PC-9 (cell line): Measurements from ENCODE around the gene FUZ. TPM values are rescaled to one million over a fixed set of nuclear protein-coding genes. Genes with fewer than 3 reads are reported as not detected.

Experiments
- BruUV-seq: library from RNA; stranded (reverse); fragments of 400-500 nt; replicated peaks from 2 replicates; lab custom pipeline; 2021; lab: Mats Ljungman, UMichigan
- CTCF ChIA-PET: fragments of 300-600 bp; sonication (Branson Sonifier 250); formaldehyde crosslinking; loops from one replicate; lab custom pipeline; 2022; ENCODE audit warnings: antibody characterized with exemption; lab: Charles Lee
- POLR2A ChIA-PET: fragments of 300-600 bp; sonication (Branson Sonifier 250); formaldehyde crosslinking; loops from one replicate; lab custom pipeline; 2022; ENCODE audit warnings: antibody characterized with exemption; ENCODE audit not compliant: unreplicated experiment; lab: Charles Lee
- DNase-seq, 2 experiments: peaks; one replicate each; pipeline versions ENCODE4 v3.0.0 to v3.0.0-alpha.2; 2015 to 2022; ENCODE audit warnings: mixed read lengths in 1 of 2
- H2AFZ ChIP-seq: fragments of 200-600 bp; sonication (generic); 2 replicates; pipeline ENCODE4 v1.8.1; 2017; ENCODE audit warnings: antibody characterized with exemption
- H3F3A ChIP-seq: fragments of 200-600 bp; sonication (generic); 2 replicates; pipeline ENCODE4 v1.8.1; 2017; ENCODE audit warnings: antibody characterized with exemption, mild to moderate bottlenecking, low read depth; ENCODE audit not compliant: insufficient read depth
- H3K27ac ChIP-seq: fragments of 200-600 bp; sonication (generic); 2 replicates; pipeline ENCODE4 v1.6.1; 2016; ENCODE audit warnings: mixed run types
- H3K27me3 ChIP-seq: fragments of 200-600 bp; sonication (generic); 2 replicates; pipeline ENCODE4 v1.6.1; 2016; ENCODE audit warnings: low read depth, mixed run types; ENCODE audit not compliant: insufficient read depth
- H3K36me3 ChIP-seq: fragments of 200-600 bp; sonication (generic); 2 replicates; pipeline ENCODE4 v1.6.1; 2016; ENCODE audit warnings: low read depth, mixed run types
- H3K4me1 ChIP-seq: fragments of 200-600 bp; sonication (generic); replicated peaks from 2 replicates; pipeline ENCODE4 v1.6.1; 2016; ENCODE audit warnings: mixed run types; ENCODE audit not compliant: insufficient read depth
- H3K4me2 ChIP-seq: fragments of 200-600 bp; sonication (generic); 2 replicates; pipeline ENCODE4 v1.6.1; 2017; ENCODE audit warnings: mixed run types
- H3K4me3 ChIP-seq: fragments of 200-600 bp; sonication (generic); 2 replicates; pipeline ENCODE4 v1.6.1; 2016; ENCODE audit warnings: mixed run types
- H3K79me2 ChIP-seq: fragments of 200-600 bp; sonication (generic); 2 replicates; pipeline ENCODE4 v1.6.1; 2017; ENCODE audit warnings: low read depth, mixed run types
- H3K9me2 ChIP-seq: fragments of 200-600 bp; sonication (generic); 2 replicates; pipeline ENCODE4 v1.8.1; 2017; ENCODE audit warnings: mild to moderate bottlenecking; ENCODE audit not compliant: insufficient read depth
- H3K9me3 ChIP-seq: fragments of 200-600 bp; sonication (generic); 2 replicates; pipeline ENCODE4 v1.8.1; 2016; ENCODE audit warnings: low read depth; ENCODE audit not compliant: insufficient read depth
- H4K20me1 ChIP-seq: fragments of 200-600 bp; sonication (generic); 2 replicates; pipeline ENCODE4 v1.8.1; 2017; ENCODE audit not compliant: insufficient read depth
- CTCF ChIP-seq: fragments of 200-600 bp; sonication (generic); conservative IDR thresholded peaks from 2 replicates; pipeline ENCODE4 v1.6.1; 2017; ENCODE audit warnings: mixed run types, antibody characterized with exemption, mild to moderate bottlenecking, moderate library complexity
- EZH2 ChIP-seq: fragments of 200-600 bp; sonication (generic); IDR thresholded peaks from 2 replicates; pipeline ENCODE4 v1.8.0; 2017; ENCODE audit warnings: antibody characterized with exemption, low read depth
- intact Hi-C: fragments of 100-400 bp; cut with micrococcal nuclease; formaldehyde crosslinking; loops from one replicate; pipeline ENCODE4 v1.10.0; 2022; ENCODE audit not compliant: unreplicated experiment
- total RNA-seq: library from RNA; stranded (reverse); gene quantifications from 2 replicates; pipeline ENCODE4 v1.2.3, GENCODE V29; 2021

FUZ gene
- total RNA-seq, 1 experiment from 2014 or later, result 50.0 TPM

- Histone ChIP-seq H3K4me1 (no peaks in the 10 kb centered on the region), H4K20me1 (peaks cover 26% of the 10 kb centered on the region), H3F3A (no peaks in the 10 kb centered on the region), H3K4me3 (no peak overlapping the region), H3K9me3 (no peaks in the 10 kb centered on the region), H3K9me2 (no peaks in the 10 kb centered on the region), H3K27ac (no peak overlapping the region), H3K27me3 (no peaks in the 10 kb centered on the region), H3K36me3 (0 out of 2 replicates have a peak, but pooled peaks cover 5% of the 10 kb centered on the region), H3K4me2 (no peak overlapping the region), H3K79me2 (no peaks in the 10 kb centered on the region), H2AFZ (no peak overlapping the region)
- no peak for TF ChIP-seq EZH2
- no peak for TF ChIP-seq CTCF
- CTCF ChIA-PET, result no interaction called here
- POLR2A ChIA-PET, result no interaction called here
- BruUV-seq, result no TSS peak
- intact Hi-C loops, result no loop called here
- DNase-seq, result no peak
These were observed 18.5 kb upstream of the FUZ start for GRCh38 chr19:49831592-49831991.

GRCh38 chr19:49830766-49831165 lies 17.7 kb upstream of the FUZ start:
- H3K4me1 ChIP-seq, result no peaks in the 10 kb centered on the region
- H3K9me2 ChIP-seq, result no peaks in the 10 kb centered on the region
- no peak overlapping the region for H2AFZ ChIP-seq
- no peak for TF ChIP-seq EZH2
- no peak for TF ChIP-seq CTCF
- no peaks in the 10 kb centered on the region for H3F3A ChIP-seq
- H3K27ac ChIP-seq, result no peak overlapping the region
- CTCF ChIA-PET, result no interaction called here
- BruUV-seq, result no TSS peak
- no peaks in the 10 kb centered on the region for H3K27me3 ChIP-seq
- POLR2A ChIA-PET, result no interaction called here
- intact Hi-C loops, result no loop called here
- 0 out of 2 replicates have a peak, but pooled peaks cover 5% of the 10 kb centered on the region for H3K36me3 ChIP-seq
- peaks cover 34% of the 10 kb centered on the region for H4K20me1 ChIP-seq
- peaks cover 2% of the 10 kb centered on the region; the same call in 1 of the 2 replicates for H3K79me2 ChIP-seq
- H3K4me3 ChIP-seq, result no peak overlapping the region
- no peaks in the 10 kb centered on the region for H3K9me3 ChIP-seq
- DNase-seq, result no peak
- H3K4me2 ChIP-seq, result no peak overlapping the region

- no peaks in the 10 kb centered on the region for H3K9me2 ChIP-seq
These were observed 16.6 kb upstream of the FUZ start for GRCh38 chr19:49829721-49830120.

More at GRCh38 chr19:49829721-49830120, 16.6 kb upstream of the FUZ start:
- H3F3A ChIP-seq, result no peaks in the 10 kb centered on the region
- H4K20me1 ChIP-seq, result peaks cover 35% of the 10 kb centered on the region
- DNase-seq, result no peak
- ChIA-PET POLR2A (no interaction called here), CTCF (no interaction called here)
- H3K4me3 ChIP-seq, result no peak overlapping the region
- H2AFZ ChIP-seq, result no peak overlapping the region
- no peak overlapping the region for H3K27ac ChIP-seq
- H3K4me1 ChIP-seq, result no peaks in the 10 kb centered on the region
- H3K4me2 ChIP-seq, result no peak overlapping the region
- peaks cover 6% of the 10 kb centered on the region; the same call in 1 of the 2 replicates for H3K79me2 ChIP-seq
- intact Hi-C loops, result no loop called here
- no TSS peak for BruUV-seq
- TF ChIP-seq EZH2, result no peak
- no peak for TF ChIP-seq CTCF
- H3K27me3 ChIP-seq, result no peaks in the 10 kb centered on the region
- 0 out of 2 replicates have a peak, but pooled peaks cover 5% of the 10 kb centered on the region for H3K36me3 ChIP-seq
- H3K9me3 ChIP-seq, result no peaks in the 10 kb centered on the region
